Ishikawa (cell line): ENCODE results near the gene MGME1.
A peak's percentile ranks its signal among the peaks of the same experiment; 100 is the strongest.

Experiments used
- CEBPB ChIP-seq: IDR thresholded peaks from 2 replicates; pipeline ENCODE4 v1.6.1; 2012
- CREB1 ChIP-seq: IDR thresholded peaks from 2 replicates; pipeline ENCODE4 v1.6.1; 2012; ENCODE audit warnings: low read depth
- EGR1 ChIP-seq: IDR thresholded peaks from 2 replicates; pipeline ENCODE4 v1.6.1; 2012
- EP300 ChIP-seq: IDR thresholded peaks from 2 replicates; pipeline ENCODE4 v1.6.1; 2012; ENCODE audit warnings: borderline replicate concordance
- FOXM1 ChIP-seq: IDR thresholded peaks from 2 replicates; pipeline ENCODE4 v1.6.1; 2012; ENCODE audit warnings: low read depth, borderline replicate concordance
- NFIC ChIP-seq: IDR thresholded peaks from 2 replicates; pipeline ENCODE4 v1.6.1; 2012
- RAD21 ChIP-seq: IDR thresholded peaks from 2 replicates; pipeline ENCODE4 v1.6.1; 2012; ENCODE audit warnings: low read depth
- TAF1 ChIP-seq: IDR thresholded peaks from 2 replicates; pipeline ENCODE4 v1.6.1; 2012; ENCODE audit warnings: low read depth, mild to moderate bottlenecking
- TCF12 ChIP-seq: IDR thresholded peaks from 2 replicates; pipeline ENCODE4 v1.6.1; 2012; ENCODE audit warnings: low read depth
- TEAD4 ChIP-seq: IDR thresholded peaks from 2 replicates; pipeline ENCODE4 v1.6.1; 2012
- YY1 ChIP-seq: IDR thresholded peaks from 2 replicates; pipeline ENCODE4 v1.6.1; 2012; ENCODE audit warnings: low read depth
- ZBTB7A ChIP-seq: IDR thresholded peaks from 2 replicates; pipeline ENCODE4 v1.6.1; 2012; ENCODE audit warnings: low read depth
- TF ChIP-seq, protein P1 (sequence below): IDR thresholded peaks from 2 replicates; pipeline ENCODE4 v1.6.1; 2012
- TF ChIP-seq, protein P2 (sequence below): IDR thresholded peaks from 2 replicates; pipeline ENCODE4 v1.6.1; 2012; ENCODE audit warnings: low read depth, mild to moderate bottlenecking
- TF ChIP-seq, protein P3 (sequence below): IDR thresholded peaks from 2 replicates; pipeline ENCODE4 v1.6.1; 2012

MGME1 gene

DNA sequence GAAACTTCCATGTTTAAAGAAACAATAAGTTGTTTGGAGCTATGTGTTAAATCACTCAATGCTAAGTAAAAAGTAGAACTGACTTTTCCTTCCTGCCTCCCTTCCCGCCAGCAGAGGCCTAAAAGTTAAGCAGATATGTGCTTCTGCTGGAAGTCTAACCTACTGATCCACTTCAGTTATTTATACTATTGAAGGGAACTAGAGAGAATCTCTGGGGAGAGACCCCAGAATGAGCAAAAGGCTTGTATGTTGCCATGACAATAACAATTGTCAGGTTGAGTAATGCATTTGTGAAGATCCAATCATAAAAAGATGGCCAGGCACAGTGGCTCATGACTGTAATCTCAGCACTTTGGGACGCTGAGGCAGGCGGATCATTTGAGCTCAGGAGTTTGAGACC is 24.7 kb downstream of the MGME1 start:
- TF ChIP-seq, protein P1, sequence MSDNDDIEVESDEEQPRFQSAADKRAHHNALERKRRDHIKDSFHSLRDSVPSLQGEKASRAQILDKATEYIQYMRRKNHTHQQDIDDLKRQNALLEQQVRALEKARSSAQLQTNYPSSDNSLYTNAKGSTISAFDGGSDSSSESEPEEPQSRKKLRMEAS: no peak
- TF ChIP-seq NFIC (no peak), CREB1 (no peak), EP300 (no peak), TAF1 (no peak), CEBPB (no peak), TCF12 (no peak), YY1 (no peak), ZBTB7A (no peak), EGR1 (no peak), RAD21 (no peak), TEAD4 (no peak)
- TF ChIP-seq, protein P2, sequence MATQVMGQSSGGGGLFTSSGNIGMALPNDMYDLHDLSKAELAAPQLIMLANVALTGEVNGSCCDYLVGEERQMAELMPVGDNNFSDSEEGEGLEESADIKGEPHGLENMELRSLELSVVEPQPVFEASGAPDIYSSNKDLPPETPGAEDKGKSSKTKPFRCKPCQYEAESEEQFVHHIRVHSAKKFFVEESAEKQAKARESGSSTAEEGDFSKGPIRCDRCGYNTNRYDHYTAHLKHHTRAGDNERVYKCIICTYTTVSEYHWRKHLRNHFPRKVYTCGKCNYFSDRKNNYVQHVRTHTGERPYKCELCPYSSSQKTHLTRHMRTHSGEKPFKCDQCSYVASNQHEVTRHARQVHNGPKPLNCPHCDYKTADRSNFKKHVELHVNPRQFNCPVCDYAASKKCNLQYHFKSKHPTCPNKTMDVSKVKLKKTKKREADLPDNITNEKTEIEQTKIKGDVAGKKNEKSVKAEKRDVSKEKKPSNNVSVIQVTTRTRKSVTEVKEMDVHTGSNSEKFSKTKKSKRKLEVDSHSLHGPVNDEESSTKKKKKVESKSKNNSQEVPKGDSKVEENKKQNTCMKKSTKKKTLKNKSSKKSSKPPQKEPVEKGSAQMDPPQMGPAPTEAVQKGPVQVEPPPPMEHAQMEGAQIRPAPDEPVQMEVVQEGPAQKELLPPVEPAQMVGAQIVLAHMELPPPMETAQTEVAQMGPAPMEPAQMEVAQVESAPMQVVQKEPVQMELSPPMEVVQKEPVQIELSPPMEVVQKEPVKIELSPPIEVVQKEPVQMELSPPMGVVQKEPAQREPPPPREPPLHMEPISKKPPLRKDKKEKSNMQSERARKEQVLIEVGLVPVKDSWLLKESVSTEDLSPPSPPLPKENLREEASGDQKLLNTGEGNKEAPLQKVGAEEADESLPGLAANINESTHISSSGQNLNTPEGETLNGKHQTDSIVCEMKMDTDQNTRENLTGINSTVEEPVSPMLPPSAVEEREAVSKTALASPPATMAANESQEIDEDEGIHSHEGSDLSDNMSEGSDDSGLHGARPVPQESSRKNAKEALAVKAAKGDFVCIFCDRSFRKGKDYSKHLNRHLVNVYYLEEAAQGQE: no peak
- TF ChIP-seq, protein P3, sequence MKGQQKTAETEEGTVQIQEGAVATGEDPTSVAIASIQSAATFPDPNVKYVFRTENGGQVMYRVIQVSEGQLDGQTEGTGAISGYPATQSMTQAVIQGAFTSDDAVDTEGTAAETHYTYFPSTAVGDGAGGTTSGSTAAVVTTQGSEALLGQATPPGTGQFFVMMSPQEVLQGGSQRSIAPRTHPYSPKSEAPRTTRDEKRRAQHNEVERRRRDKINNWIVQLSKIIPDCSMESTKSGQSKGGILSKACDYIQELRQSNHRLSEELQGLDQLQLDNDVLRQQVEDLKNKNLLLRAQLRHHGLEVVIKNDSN: no peak

DNA sequence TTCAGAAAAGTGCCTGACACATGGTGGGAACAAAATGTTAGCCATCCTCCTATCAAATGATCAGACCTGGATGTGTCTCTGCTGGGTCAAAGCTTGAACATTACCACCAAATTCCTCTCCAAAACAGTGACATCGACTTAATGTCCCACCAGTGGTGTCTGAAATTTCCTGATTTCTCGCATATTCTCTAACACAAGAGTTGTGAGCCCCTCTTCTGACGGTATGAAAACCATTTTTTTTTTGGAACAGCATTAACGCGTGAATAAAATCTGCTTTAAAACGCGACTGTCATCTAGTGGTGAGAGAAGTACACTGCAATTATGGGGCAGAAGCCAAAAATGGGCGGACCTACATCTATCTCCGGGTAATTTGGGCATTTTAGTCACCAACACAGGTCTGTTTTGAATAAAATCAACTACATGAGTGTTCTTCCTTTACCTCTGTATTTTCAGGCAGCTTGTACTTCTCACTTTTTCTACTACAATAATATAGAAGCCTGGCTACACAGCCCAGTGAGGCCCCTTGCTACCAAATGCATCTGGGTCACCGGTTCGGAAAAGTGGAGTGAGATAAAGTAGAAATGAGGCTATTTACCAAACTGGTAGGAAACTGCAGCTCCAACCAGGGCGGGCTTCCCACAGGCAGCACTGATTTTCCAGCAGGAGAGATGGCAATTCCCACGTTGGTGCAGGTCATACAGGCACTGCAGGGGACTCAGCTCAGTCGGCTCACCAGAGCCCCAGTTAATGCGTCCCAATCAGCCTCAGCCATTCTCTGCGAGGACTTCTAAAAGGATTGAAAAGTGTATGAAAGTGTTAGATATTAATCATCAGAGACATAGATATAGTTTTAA is 27.4 kb downstream of the MGME1 start:
- no peak for TF ChIP-seq CEBPB
- TF ChIP-seq, protein P2: no peak
- no peak for TF ChIP-seq TEAD4
- TF ChIP-seq, protein P3: no peak
- no peak for TF ChIP-seq EP300
- TF ChIP-seq EGR1: no peak
- TF ChIP-seq CREB1: no peak
- no peak for TF ChIP-seq YY1
- TF ChIP-seq NFIC: peak; percentile 79
- no peak for TF ChIP-seq TCF12
- no peak for TF ChIP-seq ZBTB7A
- TF ChIP-seq, protein P1: no peak
- peak; percentile 79 for TF ChIP-seq RAD21
- TF ChIP-seq FOXM1: no peak
- no peak for TF ChIP-seq TAF1

DNA sequence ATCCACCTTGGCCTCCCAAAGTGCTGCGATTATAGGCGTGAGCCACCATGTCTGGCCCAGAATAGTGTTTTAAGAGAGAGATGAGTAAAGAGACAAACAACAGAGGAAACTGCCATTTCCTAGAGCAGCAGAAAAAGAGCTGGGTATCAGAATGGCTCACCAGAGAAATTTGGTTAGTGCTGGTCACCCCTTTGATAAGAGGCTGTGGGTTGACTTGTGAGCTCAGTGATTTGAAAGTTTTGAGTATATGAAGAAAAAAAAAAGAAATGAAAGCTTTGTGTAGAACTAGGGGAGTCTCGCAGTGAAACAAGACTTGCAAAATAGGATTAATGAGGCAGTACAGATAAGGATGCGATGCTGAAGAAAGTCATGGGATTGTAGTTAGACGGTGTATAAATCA is 29.6 kb downstream of the MGME1 start:
- TF ChIP-seq TCF12 (no peak), RAD21 (no peak), EGR1 (no peak), CEBPB (no peak), EP300 (no peak), CREB1 (no peak)
- TF ChIP-seq, protein P1: no peak
- TF ChIP-seq, protein P3: no peak

DNA sequence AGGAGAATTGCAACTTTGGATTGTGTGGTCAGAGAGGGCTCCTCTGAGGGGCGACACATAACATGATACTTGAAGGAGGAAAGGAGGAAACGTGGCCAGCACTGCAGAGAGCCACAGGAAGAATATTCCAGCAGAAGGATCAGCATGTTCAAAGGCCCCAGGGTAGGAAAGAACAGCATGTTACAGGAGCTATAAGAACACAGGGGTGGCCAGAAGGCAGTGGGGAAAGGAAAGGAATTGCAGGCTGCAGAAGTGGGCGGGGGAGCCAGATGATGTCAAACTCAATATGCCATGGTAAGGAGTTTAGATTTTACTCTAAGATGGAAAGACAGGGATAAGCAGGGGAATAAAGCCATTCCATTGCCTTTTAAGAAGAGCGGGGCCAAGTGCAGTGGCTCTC is 30.7 kb downstream of the MGME1 start:
- TF ChIP-seq TAF1 (no peak), NFIC (no peak), EP300 (no peak), CEBPB (no peak), ZBTB7A (no peak), RAD21 (no peak)
- TF ChIP-seq, protein P1: no peak
